Activated CD8-positive, alpha-beta memory T cell treated with anti-CD3 and anti-CD28 coated beads, Interleukin-2, amount 10 ng/mL, durations not matched to agents 7 days and 5 days (primary cell): ENCODE data around the gene CHID1. TPM values are rescaled to one million over a fixed set of nuclear protein-coding genes. Genes with fewer than 3 reads are reported as not detected.

ENCODE experiments used
- ATAC-seq: fragments of 150-1000 bp; cut with Tn5 transposase; one replicate; pipeline ENCODE4 v1.10.0; 2021; ENCODE audit warnings: moderate library complexity
- CTCF ChIA-PET: fragments of 350-600 bp; sonication (Branson Sonifier 250); formaldehyde crosslinking; loops from one replicate; lab custom pipeline; 2021; ENCODE audit warnings: antibody characterized with exemption; lab: Charles Lee
- DNase-seq: peaks from one replicate; pipeline ENCODE4 v3.0.0-alpha.2; 2020
- H3K27ac Mint-ChIP-seq: one replicate; pipeline ENCODE4 v1.8.0; 2021; ENCODE audit warnings: mild to moderate bottlenecking, mixed read lengths
- H3K27me3 Mint-ChIP-seq: one replicate; pipeline ENCODE4 v1.8.0; 2021; ENCODE audit warnings: mixed read lengths
- H3K36me3 Mint-ChIP-seq: one replicate; pipeline ENCODE4 v1.8.0; 2021; ENCODE audit warnings: mild to moderate bottlenecking, mixed read lengths
- H3K4me1 Mint-ChIP-seq: one replicate; pipeline ENCODE4 v1.8.0; 2021; ENCODE audit warnings: mixed read lengths
- H3K4me3 Mint-ChIP-seq: one replicate; pipeline ENCODE4 v1.8.0; 2021; ENCODE audit warnings: mild to moderate bottlenecking, moderate library complexity, mixed read lengths
- H3K9me3 Mint-ChIP-seq: one replicate; pipeline ENCODE4 v1.8.0; 2022; ENCODE audit warnings: low read depth, mixed read lengths
- total RNA-seq, 2 experiments: library from RNA; stranded (reverse); gene quantifications; one replicate each; pipeline ENCODE4 v1.2.3, GENCODE V29; 2021

CHID1 gene
- 10 to 100 TPM; 46.8 to 59.4 TPM for total RNA-seq

GRCh38 chr11:910589-911030, at the start of gene CHID1:
CHID1 (minus strand) TSS chr11:910810; CDS start chr11:904816, 5,994 bp downstream.
- Mint-ChIP-seq H3K4me1 (peaks cover 22% of the 10 kb centered on the region), H3K4me3 (peak within 1 kb of the TSS; percentile 94), H3K36me3 (peaks cover 2% of the 10 kb centered on the region), H3K27ac (peak within 1 kb of the TSS; percentile 83), H3K27me3 (no peaks in the 10 kb centered on the region), H3K9me3 (no peaks in the 10 kb centered on the region)
- DNase-seq: peak; percentile 89
- CTCF ChIA-PET: interaction anchor here (1.0 to 2.8 kb wide), 5 partner anchors 11 to 140 kb away, joined by 3 to 16 read pairs (median 7); partner anchors contain the start of gene AP2A2
- ATAC-seq: peak; percentile 95

GRCh38 chr11:959608-960007, 49.0 kb upstream of the CHID1 start:
- Mint-ChIP-seq H3K27me3 (no peaks in the 10 kb centered on the region), H3K27ac (no peak overlapping the region), H3K4me3 (no peak overlapping the region)

GRCh38 chr11:959027-959426, 48.4 kb upstream of the CHID1 start:
- peaks cover 9% of the 10 kb centered on the region for H3K4me1 Mint-ChIP-seq
- peaks cover 13% of the 10 kb centered on the region for H3K36me3 Mint-ChIP-seq
- CTCF ChIA-PET: no interaction called here
- H3K27me3 Mint-ChIP-seq: no peaks in the 10 kb centered on the region
- ATAC-seq (no peak), DNase-seq (no peak)
- no peak overlapping the region for H3K4me3 Mint-ChIP-seq
- no peak overlapping the region for H3K27ac Mint-ChIP-seq
- no peaks in the 10 kb centered on the region for H3K9me3 Mint-ChIP-seq

More at GRCh38 chr11:959608-960007, 49.0 kb upstream of the CHID1 start:
- no peak for DNase-seq
- no peak for ATAC-seq
- Mint-ChIP-seq H3K4me1 (peaks cover 7% of the 10 kb centered on the region), H3K36me3 (peaks cover 19% of the 10 kb centered on the region), H3K9me3 (peaks cover 1% of the 10 kb centered on the region)
- CTCF ChIA-PET: interaction anchor here (0.8 kb wide), 1 partner anchor 32 kb away, joined by 3 read pairs; no protein-coding TSS in a partner anchor

GRCh38 chr11:958101-958500, 47.5 kb upstream of the CHID1 start:
- Mint-ChIP-seq H3K27ac (no peak overlapping the region), H3K36me3 (peaks cover 6% of the 10 kb centered on the region), H3K4me3 (no peak overlapping the region), H3K4me1 (peaks cover 9% of the 10 kb centered on the region), H3K9me3 (no peaks in the 10 kb centered on the region), H3K27me3 (no peaks in the 10 kb centered on the region)
- CTCF ChIA-PET: no interaction called here
- DNase-seq: no peak
- no peak for ATAC-seq

- no peaks in the 10 kb centered on the region for H3K27me3 Mint-ChIP-seq
- H3K4me3 Mint-ChIP-seq: no peak overlapping the region
- H3K4me1 Mint-ChIP-seq: peaks cover 9% of the 10 kb centered on the region
- DNase-seq (no peak), ATAC-seq (no peak)
- no peaks in the 10 kb centered on the region for H3K9me3 Mint-ChIP-seq
- no peak overlapping the region for H3K27ac Mint-ChIP-seq
- peaks cover 3% of the 10 kb centered on the region for H3K36me3 Mint-ChIP-seq
- CTCF ChIA-PET: no interaction called here
Measured at GRCh38 chr11:957212-957920, 46.8 kb upstream of the CHID1 start.

GRCh38 chr11:955154-956063, 44.8 kb upstream of the CHID1 start:
- ATAC-seq (no peak), DNase-seq (no peak)
- H3K4me1 Mint-ChIP-seq: peaks cover 2% of the 10 kb centered on the region
- H3K27me3 Mint-ChIP-seq: no peaks in the 10 kb centered on the region
- no peaks in the 10 kb centered on the region for H3K9me3 Mint-ChIP-seq
- no peaks in the 10 kb centered on the region for H3K36me3 Mint-ChIP-seq
- H3K27ac Mint-ChIP-seq: no peak overlapping the region
- no peak overlapping the region for H3K4me3 Mint-ChIP-seq
- CTCF ChIA-PET: interaction anchor here (1.6 kb wide), 1 partner anchor 22 kb away, joined by 5 read pairs; no protein-coding TSS in a partner anchor

GRCh38 chr11:954392-955153, 44.0 kb upstream of the CHID1 start:
- CTCF ChIA-PET: no interaction called here

GRCh38 chr11:953512-953911, 42.9 kb upstream of the CHID1 start:
- peaks cover 4% of the 10 kb centered on the region for H3K9me3 Mint-ChIP-seq
- CTCF ChIA-PET: no interaction called here
- ATAC-seq: no peak
- H3K36me3 Mint-ChIP-seq: peaks cover 11% of the 10 kb centered on the region
- no peak overlapping the region for H3K4me3 Mint-ChIP-seq
- no peaks in the 10 kb centered on the region for H3K27me3 Mint-ChIP-seq
- H3K4me1 Mint-ChIP-seq: peaks cover 2% of the 10 kb centered on the region
- DNase-seq: no peak
- H3K27ac Mint-ChIP-seq: no peak overlapping the region

More at GRCh38 chr11:954392-955153, 44.0 kb upstream of the CHID1 start:
- peaks cover 2% of the 10 kb centered on the region for H3K4me1 Mint-ChIP-seq
- ATAC-seq: no peak
- H3K27ac Mint-ChIP-seq: no peak overlapping the region
- H3K36me3 Mint-ChIP-seq: peaks cover 4% of the 10 kb centered on the region
- peaks cover 4% of the 10 kb centered on the region for H3K9me3 Mint-ChIP-seq
- no peaks in the 10 kb centered on the region for H3K27me3 Mint-ChIP-seq
- DNase-seq: no peak
- H3K4me3 Mint-ChIP-seq: no peak overlapping the region

- peaks cover 17% of the 10 kb centered on the region for H3K36me3 Mint-ChIP-seq
- H3K27me3 Mint-ChIP-seq: no peaks in the 10 kb centered on the region
- peaks cover 4% of the 10 kb centered on the region for H3K9me3 Mint-ChIP-seq
- H3K4me1 Mint-ChIP-seq: peaks cover 2% of the 10 kb centered on the region
- DNase-seq: no peak
- CTCF ChIA-PET: no interaction called here
- H3K27ac Mint-ChIP-seq: no peak overlapping the region
- no peak overlapping the region for H3K4me3 Mint-ChIP-seq
- ATAC-seq: no peak
Measured at GRCh38 chr11:952406-953385, 42.1 kb upstream of the CHID1 start.

- ATAC-seq (no peak), DNase-seq (no peak)
- H3K36me3 Mint-ChIP-seq: peaks cover 19% of the 10 kb centered on the region
- H3K27me3 Mint-ChIP-seq: no peaks in the 10 kb centered on the region
- no peak overlapping the region for H3K27ac Mint-ChIP-seq
- CTCF ChIA-PET: no interaction called here
- H3K9me3 Mint-ChIP-seq: peaks cover 4% of the 10 kb centered on the region
- H3K4me3 Mint-ChIP-seq: no peak overlapping the region
- peaks cover 2% of the 10 kb centered on the region for H3K4me1 Mint-ChIP-seq
Measured at GRCh38 chr11:951507-951906, 40.9 kb upstream of the CHID1 start.

GRCh38 chr11:947744-948143, 37.1 kb upstream of the CHID1 start:
- H3K4me1 Mint-ChIP-seq: no peaks in the 10 kb centered on the region
- H3K27me3 Mint-ChIP-seq: no peaks in the 10 kb centered on the region
- no peak overlapping the region for H3K27ac Mint-ChIP-seq
- DNase-seq: no peak
- peaks cover 33% of the 10 kb centered on the region for H3K36me3 Mint-ChIP-seq
- peaks cover 4% of the 10 kb centered on the region for H3K9me3 Mint-ChIP-seq
- CTCF ChIA-PET: no interaction called here
- ATAC-seq: no peak
- H3K4me3 Mint-ChIP-seq: no peak overlapping the region

GRCh38 chr11:945986-946385, 35.4 kb upstream of the CHID1 start:
- ATAC-seq: no peak
- peaks cover 33% of the 10 kb centered on the region for H3K36me3 Mint-ChIP-seq
- no peak overlapping the region for H3K27ac Mint-ChIP-seq
- peaks cover 1% of the 10 kb centered on the region for H3K4me1 Mint-ChIP-seq
- H3K4me3 Mint-ChIP-seq: no peak overlapping the region
- no peak for DNase-seq
- H3K9me3 Mint-ChIP-seq: peaks cover 4% of the 10 kb centered on the region
- H3K27me3 Mint-ChIP-seq: no peaks in the 10 kb centered on the region
- CTCF ChIA-PET: no interaction called here
